IMR-90 (cell line): ENCODE measurements around the gene CMBL. TPM values are rescaled to one million over a fixed set of nuclear protein-coding genes. Genes with fewer than 3 reads are reported as not detected.
A peak's percentile ranks its signal among the peaks of the same experiment; 100 is the strongest.
"Not testable (repeated sequence)": the region's sequence is repeated elsewhere in the genome, so short reads cannot be mapped to it uniquely, and the experiment has no call there.

Experiments used
- ATAC-seq: fragments of 200-7000 bp; cut with Tn5 transposase; 2 replicates; pipeline ENCODE4 v1.9.1; 2020; ENCODE audit warnings: low read depth, mild to moderate bottlenecking, moderate library complexity
- BruUV-seq: library from RNA; stranded (reverse); fragments of 400-500 nt; replicated peaks from 2 replicates; lab custom pipeline; 2021; lab: Mats Ljungman, UMichigan
- CTCF ChIA-PET: fragments of 300-600 bp; formaldehyde crosslinking; extraction: SDS; loops from one replicate; lab custom pipeline; 2021; ENCODE audit warnings: antibody characterized with exemption; lab: Yijun Ruan, JAX
- POLR2A ChIA-PET: fragments of 300-600 bp; sonication (Branson Sonifier 250); formaldehyde crosslinking; loops from one replicate; lab custom pipeline; 2022; ENCODE audit warnings: antibody characterized with exemption; ENCODE audit not compliant: unreplicated experiment; lab: Charles Lee
- DNase-seq: peaks from one replicate; pipeline ENCODE4 v3.0.0; 2013
- H2AFZ ChIP-seq: replicated peaks from 2 replicates; pipeline ENCODE3; 2013; ENCODE audit warnings: low read length, mild to moderate bottlenecking; ENCODE audit not compliant: poor library complexity
- H2AK5ac ChIP-seq: 2 replicates; pipeline ENCODE4 v1.6.1; 2013; ENCODE audit warnings: low read depth, low read length, inconsistent platforms
- H2AK9ac ChIP-seq: replicated peaks from 2 replicates; pipeline ENCODE3; 2013; ENCODE audit warnings: mild to moderate bottlenecking, low read depth, low read length, moderate library complexity; ENCODE audit not compliant: poor library complexity
- H2BK120ac ChIP-seq: 2 replicates; pipeline ENCODE4 v1.6.1; 2013; ENCODE audit warnings: low read depth, low read length, inconsistent platforms
- H2BK15ac ChIP-seq: 3 replicates; pipeline ENCODE4 v1.6.1; 2013; ENCODE audit warnings: low read depth, low read length, inconsistent platforms
- H2BK20ac ChIP-seq: 2 replicates; pipeline ENCODE4 v1.6.1; 2013; ENCODE audit warnings: low read depth, mild to moderate bottlenecking, inconsistent platforms, low read length, moderate library complexity
- H2BK5ac ChIP-seq: 2 replicates; pipeline ENCODE4 v1.6.1; 2013; ENCODE audit warnings: mild to moderate bottlenecking, low read depth, low read length, inconsistent platforms; ENCODE audit not compliant: poor library complexity, severe bottlenecking
- H3K14ac ChIP-seq: replicated peaks from 2 replicates; pipeline ENCODE4 v1.6.1; 2013; ENCODE audit warnings: low read depth, low read length, inconsistent platforms
- H3K18ac ChIP-seq: 2 replicates; pipeline ENCODE4 v1.6.1; 2013; ENCODE audit warnings: low read depth, low read length, control low read depth
- H3K23ac ChIP-seq: 2 replicates; pipeline ENCODE4 v1.6.1; 2013; ENCODE audit warnings: low read depth, low read length, inconsistent platforms
- H3K27ac ChIP-seq: 2 replicates; pipeline ENCODE4 v1.5.1; 2013; ENCODE audit warnings: mild to moderate bottlenecking, control low read depth, low read length; ENCODE audit not compliant: insufficient read depth
- H3K27me3 ChIP-seq: 2 replicates; pipeline ENCODE4 v1.6.1; 2013; ENCODE audit warnings: low read length; ENCODE audit not compliant: control insufficient read depth, insufficient read depth
- H3K36me3 ChIP-seq: 2 replicates; pipeline ENCODE4 v1.6.1; 2013; ENCODE audit warnings: low read length, mixed read lengths; ENCODE audit not compliant: control insufficient read depth, insufficient read depth
- H3K4ac ChIP-seq: 2 replicates; pipeline ENCODE4 v1.6.1; 2013; ENCODE audit warnings: low read depth, low read length, inconsistent platforms
- H3K4me1 ChIP-seq: 2 replicates; pipeline ENCODE4 v1.6.1; 2013; ENCODE audit warnings: low read length, mixed read lengths; ENCODE audit not compliant: control insufficient read depth, insufficient read depth
- H3K4me2 ChIP-seq: 2 replicates; pipeline ENCODE4 v1.6.1; 2013; ENCODE audit warnings: low read depth, mild to moderate bottlenecking, control low read depth, low read length, moderate library complexity
- H3K4me3 ChIP-seq: 2 replicates; pipeline ENCODE4 v1.5.1; 2013; ENCODE audit warnings: low read depth, mild to moderate bottlenecking, control low read depth, low read length, moderate library complexity; ENCODE audit not compliant: insufficient read depth
- H3K56ac ChIP-seq: 2 replicates; pipeline ENCODE4 v1.6.1; 2013; ENCODE audit warnings: low read length, inconsistent platforms; ENCODE audit not compliant: insufficient read depth; ENCODE audit errors: extremely low read depth
- H3K79me1 ChIP-seq, 2 experiments: 2 replicates each; pipeline ENCODE4 v1.6.1; 2013; ENCODE audit warnings: low read length in 2 of 2, inconsistent platforms in 1 of 2, low read depth in 1 of 2
- H3K9ac ChIP-seq: 2 replicates; pipeline ENCODE4 v1.6.1; 2013; ENCODE audit warnings: low read depth, low read length, control low read depth
- H3K9me1 ChIP-seq: 2 replicates; pipeline ENCODE4 v1.6.1; 2013; ENCODE audit warnings: low read length, inconsistent platforms; ENCODE audit not compliant: insufficient read depth
- H3K9me3 ChIP-seq: 2 replicates; pipeline ENCODE4 v1.6.1; 2013; ENCODE audit warnings: low read length; ENCODE audit not compliant: control insufficient read depth, insufficient read depth
- H4K20me1 ChIP-seq: 2 replicates; pipeline ENCODE4 v1.6.1; 2013; ENCODE audit warnings: low read length, inconsistent platforms; ENCODE audit not compliant: insufficient read depth
- H4K5ac ChIP-seq: 2 replicates; pipeline ENCODE4 v1.6.1; 2013; ENCODE audit warnings: mild to moderate bottlenecking, low read depth, low read length, control low read depth
- H4K8ac ChIP-seq, 2 experiments: 2 replicates each; pipeline ENCODE4 v1.6.1; 2013; ENCODE audit warnings: low read depth in 2 of 2, low read length in 2 of 2, control low read depth in 1 of 2, inconsistent platforms in 1 of 2
- H4K91ac ChIP-seq: 2 replicates; pipeline ENCODE4 v1.6.1; 2013; ENCODE audit warnings: low read depth, low read length, inconsistent platforms; ENCODE audit not compliant: insufficient read depth
- FOS ChIP-seq: fragments of 150-350 bp; IDR thresholded peaks from 2 replicates; pipeline ENCODE4 v1.6.1; 2016; ENCODE audit warnings: low read depth, low read length
- WGBS, 2 experiments: methylation state at CpG; one replicate each; pipeline versions ENCODE4 v1.1.5 to v1.1.7; 2013; ENCODE audit warnings: missing lambda C conversion rate in 2 of 2; ENCODE audit not compliant: insufficient read length in 1 of 2; ENCODE audit errors: extremely low coverage in 2 of 2; 5-methylcytosine and 5-hydroxymethylcytosine counted together
- dilution Hi-C: fragments of 300-500 bp; cut with HindIII; formaldehyde crosslinking; loops from one replicate; pipeline ENCODE4 v1.14.3; 2018; ENCODE audit warnings: low sequenced_read_pairs; ENCODE audit not compliant: unreplicated experiment
- in situ Hi-C: fragments of 300-500 bp; cut with MboI; formaldehyde crosslinking; loops from 3 replicates; pipeline ENCODE4 v1.14.3; 2019; ENCODE audit warnings: low sequenced_read_pairs, inconsistent platforms, mixed read lengths
- intact Hi-C: fragments of 100-400 bp; cut with micrococcal nuclease; formaldehyde crosslinking; loops from 2 replicates; pipeline ENCODE4 v1.10.0; 2022
- polyA plus RNA-seq, 3 experiments: library from polyadenylated mRNA; depleted of rRNA; stranded (reverse); fragments of >200 nt; gene quantifications; 2 replicates each; pipeline ENCODE4 v1.2.3, GENCODE V29; 2012; ENCODE audit warnings: low replicate concordance in 1 of 3
- total RNA-seq: library from RNA; depleted of rRNA; stranded (reverse); fragments of >200 nt; gene quantifications from 2 replicates; pipeline ENCODE4 v1.2.3, GENCODE V29; 2012

CMBL gene
- total and polyA plus RNA-seq, 2 of the 4 experiments (the other 2 are of a cell fraction), result 5.0 to 26.3 TPM

DNA sequence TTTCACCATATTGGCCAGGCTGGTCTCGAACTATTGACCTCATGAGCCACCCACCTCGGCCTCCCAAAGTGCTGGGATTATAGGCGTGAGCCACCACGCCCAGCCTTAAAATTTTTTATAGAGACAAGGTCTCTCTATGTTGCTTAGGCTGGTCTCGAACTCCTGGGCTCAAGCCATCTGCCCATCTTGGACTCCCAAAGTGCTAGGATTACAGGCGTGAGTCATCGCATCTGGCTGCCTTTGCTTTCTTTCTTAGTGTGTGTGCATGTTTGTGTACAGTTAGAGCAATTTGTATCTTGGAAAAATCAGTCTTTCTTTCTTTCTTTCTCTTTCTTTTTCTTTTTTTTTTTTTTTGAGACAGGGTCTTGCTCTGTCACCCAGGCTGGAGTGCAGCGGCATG is 22.3 kb downstream of the CMBL start:
- H3K14ac ChIP-seq, H3K79me1 ChIP-seq, H2BK5ac ChIP-seq, H3K4ac ChIP-seq, H3K4me2 ChIP-seq, H2BK15ac ChIP-seq, H2AK5ac ChIP-seq, H4K91ac ChIP-seq, H2BK20ac ChIP-seq, BruUV-seq, H3K56ac ChIP-seq, H2BK120ac ChIP-seq, POLR2A ChIA-PET, H3K4me3 ChIP-seq, H4K5ac ChIP-seq, H4K20me1 ChIP-seq, H2AFZ ChIP-seq, H3K27me3 ChIP-seq, H2AK9ac ChIP-seq, H3K23ac ChIP-seq, H4K8ac ChIP-seq, H3K36me3 ChIP-seq, dilution Hi-C loops, H3K9ac ChIP-seq, H3K4me1 ChIP-seq, CTCF ChIA-PET, H3K27ac ChIP-seq, H3K9me1 ChIP-seq, H3K18ac ChIP-seq, H3K9me3 ChIP-seq: not testable (repeated sequence)
- DNase-seq (peak; percentile 69), ATAC-seq (0 out of 2 replicates have a peak, but pooled peaks have one; percentile 25)
- in situ Hi-C loops (loop anchor here (5.0 kb wide), 1 partner anchor 132 kb away; no protein-coding TSS in a partner anchor), intact Hi-C loops (loop anchor here (2.0 to 5.0 kb wide), 2 partner anchors 47 to 67 kb away; partner anchors contain the start of gene MARCHF6)
- 100% methylated on average over 3 of the region's 8 CpGs; no CpG with 5 or more reads in 1 of the 2 experiments for WGBS, 2 experiments
- TF ChIP-seq FOS, result peak; percentile 5; the same call in 1 of the 2 replicates
